Activated CD4-positive, alpha-beta T cell treated with anti-CD3 and anti-CD28 coated beads, Interleukin-2, amount 50 U/mL, for 16 hours (primary cell): ENCODE results near the gene CDHR4.
"Not testable (repeated sequence)": the region's sequence is repeated elsewhere in the genome, so short reads cannot be mapped to it uniquely, and the experiment has no call there.

Source experiments
- DNase-seq: peaks from one replicate; pipeline ENCODE4 v3.0.0-alpha.2; 2020

CDHR4 gene, protein sequence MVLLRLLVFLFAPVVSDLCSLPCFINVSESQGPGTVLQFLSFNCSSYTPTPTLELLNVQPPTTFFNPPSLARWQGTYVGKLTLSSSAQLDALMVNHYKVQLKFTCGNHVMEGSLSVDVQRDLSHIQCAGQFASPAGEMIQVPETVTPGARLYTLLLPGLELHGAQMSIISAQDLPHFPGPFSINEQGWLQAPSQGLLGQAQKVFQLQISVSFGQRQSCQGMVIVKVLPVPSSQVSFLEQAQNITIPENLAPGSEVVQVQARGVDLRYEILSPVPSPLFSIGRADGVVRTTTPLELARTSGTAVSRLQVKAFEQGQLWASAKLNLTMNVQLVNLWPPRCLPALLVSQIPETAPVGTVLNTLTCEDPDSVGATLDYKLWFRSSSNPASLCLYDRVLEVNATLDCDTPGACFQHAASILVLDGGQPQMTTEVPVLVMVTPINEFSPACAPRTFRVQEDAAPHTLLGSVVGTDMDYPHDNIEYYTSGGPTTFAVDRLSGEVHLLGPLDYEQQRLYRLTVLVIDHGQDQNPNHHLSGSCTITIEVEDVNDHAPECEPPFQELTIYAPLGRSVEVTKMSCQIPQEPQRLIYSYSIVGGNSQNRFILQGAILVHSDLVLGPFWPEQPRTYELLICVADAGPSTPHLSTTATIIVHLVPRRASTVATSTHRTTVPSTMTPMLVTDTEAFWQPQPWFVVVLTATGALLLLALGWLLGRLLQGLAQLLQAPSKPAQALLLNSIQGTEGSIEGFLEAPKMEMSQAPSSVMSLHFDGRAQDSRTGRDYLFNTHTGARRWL

DNA sequence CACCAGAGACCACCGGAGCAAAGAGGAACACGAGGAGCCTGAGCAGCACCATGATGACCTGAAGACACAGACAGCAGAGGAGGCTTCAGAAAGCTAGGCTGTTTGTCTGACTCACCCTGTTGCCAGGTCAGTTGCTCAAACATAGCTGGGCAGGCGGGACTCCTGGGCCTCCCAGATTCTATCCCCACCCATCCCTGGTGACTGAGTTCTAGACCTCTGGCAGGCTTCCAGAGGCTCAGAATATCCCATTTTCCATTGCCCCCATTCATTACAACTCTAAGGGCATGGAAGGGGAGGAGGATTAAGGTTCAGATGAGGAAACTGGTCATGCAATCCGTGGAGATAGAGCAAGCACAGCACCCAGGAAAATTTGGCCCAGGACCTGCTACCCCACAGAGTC lies at the start of gene CDHR4:
Gene CDHR4, minus strand, starts transcription at position 113 of the 400 bp plus-strand sequence. Its CDS starts 61 bp downstream, at position 52.
- DNase-seq, result no peak

DNA sequence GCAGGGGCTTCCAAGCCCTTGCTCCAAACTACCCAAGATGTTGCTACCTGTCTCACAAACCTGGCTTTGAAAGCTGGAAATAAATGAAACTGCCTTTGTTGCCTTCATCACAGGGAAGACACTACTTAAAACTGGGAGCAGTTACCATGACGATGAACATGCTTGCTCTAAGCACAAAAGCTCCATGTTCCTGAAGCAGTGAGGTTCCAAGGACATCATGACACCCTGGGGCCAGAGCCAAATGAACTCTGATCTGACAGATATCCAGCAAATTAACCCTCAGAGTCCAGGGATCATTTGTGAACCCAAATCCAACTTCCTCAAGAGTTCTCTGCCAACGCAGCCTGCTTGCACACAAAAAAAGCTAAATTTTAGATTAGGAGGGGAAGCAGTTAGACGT lies 46.0 kb upstream of the CDHR4 start:
- no peak for DNase-seq

DNA sequence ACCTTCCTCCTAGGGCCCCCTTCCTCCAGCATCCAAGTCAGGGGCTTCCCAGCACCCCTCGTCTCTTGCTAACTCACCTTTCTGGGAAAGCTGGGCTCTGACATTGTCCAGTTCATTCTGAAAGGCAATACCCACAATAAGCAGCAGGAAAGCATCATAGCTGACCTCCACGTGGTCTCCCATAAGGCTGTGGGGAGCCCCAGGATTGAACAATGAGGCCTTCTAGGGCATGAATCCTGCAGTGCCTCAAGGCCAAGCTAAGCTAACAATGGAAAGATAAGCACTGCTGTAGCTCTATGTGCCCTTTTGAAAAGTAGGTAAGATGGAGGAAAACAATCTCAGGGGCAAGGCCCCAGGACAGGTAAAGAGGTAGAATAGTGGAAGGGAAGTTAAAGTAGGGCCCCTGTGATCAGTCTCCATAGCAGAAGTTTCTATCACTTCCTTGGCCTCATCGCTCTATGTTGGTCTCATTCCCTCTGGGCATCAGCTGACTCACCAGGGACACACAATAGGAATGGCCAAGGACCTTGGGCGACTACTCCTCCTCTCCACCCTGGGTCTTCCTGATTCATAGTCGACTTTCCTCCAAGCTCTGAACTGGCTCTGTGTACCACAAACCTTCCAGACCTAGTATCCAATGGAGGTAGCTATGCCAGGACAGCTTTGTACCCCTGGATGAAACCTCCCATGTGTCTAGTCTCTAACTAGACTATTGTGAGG lies 45.0 kb upstream of the CDHR4 start:
- no peak for DNase-seq

DNA sequence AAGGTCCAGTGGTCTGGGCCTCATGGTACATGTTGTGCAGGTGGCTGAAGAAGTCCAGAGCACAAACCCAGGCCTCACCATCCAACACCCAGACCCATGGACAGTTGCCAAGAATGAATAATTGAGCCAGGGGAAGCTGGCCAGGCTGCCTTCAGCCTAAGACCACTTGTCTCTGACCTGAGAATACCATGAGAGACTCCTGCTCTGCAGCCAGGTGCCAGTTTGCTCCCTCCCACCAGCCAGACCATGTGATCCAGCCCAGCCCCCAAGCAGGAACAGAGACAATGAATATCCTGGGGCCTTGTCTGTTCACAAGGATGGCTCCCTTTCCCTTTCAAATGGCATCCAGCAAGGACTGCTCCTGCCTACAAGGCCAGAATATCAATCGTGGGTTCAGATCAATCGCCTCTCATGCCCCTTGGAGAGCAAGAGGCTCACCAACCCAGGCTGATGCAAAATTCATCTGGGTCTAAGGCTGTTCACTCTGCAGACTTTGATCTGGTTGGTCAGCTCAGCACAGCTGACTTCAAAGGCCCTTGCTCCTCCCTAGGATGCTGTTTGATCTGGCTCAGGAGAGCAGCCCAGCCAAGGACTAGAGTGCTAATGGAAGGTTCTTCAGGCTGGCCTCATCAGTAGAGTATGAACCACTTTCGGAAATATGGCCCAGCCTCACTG lies 43.3 kb upstream of the CDHR4 start:
- DNase-seq, result no peak

DNA sequence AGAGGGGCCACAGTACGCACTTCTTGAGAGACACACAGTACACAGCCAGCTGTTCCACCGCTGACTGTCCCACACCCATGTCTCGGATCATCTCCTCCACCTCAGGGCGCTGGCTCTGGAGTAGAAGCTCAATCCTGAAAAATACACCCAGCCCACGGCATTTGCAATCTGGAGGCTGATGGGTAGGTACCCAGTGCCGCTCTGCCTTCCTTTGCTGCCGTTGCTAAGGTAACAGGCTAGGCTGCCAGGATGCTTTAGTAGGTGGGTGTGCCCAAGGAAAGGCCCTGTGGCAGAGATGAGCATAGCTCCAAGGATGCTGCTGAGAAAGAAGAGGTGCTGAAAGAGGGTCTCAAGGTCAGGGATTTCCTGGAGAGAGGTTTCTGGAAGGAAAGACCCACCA lies 42.1 kb upstream of the CDHR4 start:
- no peak for DNase-seq

DNA sequence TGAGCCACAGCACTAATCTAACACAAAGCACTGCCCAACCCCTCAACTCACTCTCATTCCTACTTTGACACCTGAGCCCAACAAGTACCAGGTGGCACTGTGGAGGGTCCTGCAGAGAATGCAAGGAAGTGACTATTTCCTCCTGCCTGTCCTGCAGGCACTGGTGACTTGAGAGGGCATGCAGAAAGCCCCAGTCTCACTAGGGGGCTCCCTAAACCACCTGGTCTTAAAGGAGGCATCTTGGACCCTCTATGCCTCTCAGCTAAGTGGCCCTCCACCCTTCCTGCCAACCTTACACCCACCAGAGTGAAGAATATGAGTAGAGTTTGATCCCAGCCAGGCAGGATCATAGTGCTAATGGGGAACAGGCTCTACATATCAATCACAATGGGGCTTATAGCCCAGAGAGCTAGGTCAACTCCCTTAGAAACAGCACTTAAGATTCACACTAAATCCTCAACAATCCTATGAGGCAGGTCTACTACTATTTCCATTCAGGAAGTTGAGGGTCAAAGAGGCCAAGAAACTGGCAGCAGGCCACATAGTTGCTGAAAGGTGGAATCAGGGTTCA lies 41.5 kb upstream of the CDHR4 start:
- no peak for DNase-seq

DNA sequence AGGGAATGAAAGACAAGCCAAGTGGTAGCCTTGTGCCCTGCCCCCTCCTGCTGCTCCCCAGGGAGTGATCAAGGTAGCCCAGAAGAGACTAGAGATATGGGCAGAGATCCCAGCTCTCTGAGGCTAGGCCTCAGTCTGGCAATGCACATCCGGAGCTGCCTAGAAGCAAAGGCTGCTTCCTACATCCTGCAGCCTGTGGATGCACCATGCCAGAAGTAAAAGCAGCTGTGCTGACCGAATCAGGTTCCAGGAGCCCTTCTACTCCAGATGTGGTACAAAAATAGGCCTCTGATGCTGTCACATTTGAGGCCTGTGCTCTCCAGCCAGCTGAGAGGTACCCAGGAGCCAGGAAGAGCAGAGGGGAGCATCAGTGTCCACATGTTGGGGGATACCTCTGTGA lies 40.7 kb upstream of the CDHR4 start:
- DNase-seq, result no peak

DNA sequence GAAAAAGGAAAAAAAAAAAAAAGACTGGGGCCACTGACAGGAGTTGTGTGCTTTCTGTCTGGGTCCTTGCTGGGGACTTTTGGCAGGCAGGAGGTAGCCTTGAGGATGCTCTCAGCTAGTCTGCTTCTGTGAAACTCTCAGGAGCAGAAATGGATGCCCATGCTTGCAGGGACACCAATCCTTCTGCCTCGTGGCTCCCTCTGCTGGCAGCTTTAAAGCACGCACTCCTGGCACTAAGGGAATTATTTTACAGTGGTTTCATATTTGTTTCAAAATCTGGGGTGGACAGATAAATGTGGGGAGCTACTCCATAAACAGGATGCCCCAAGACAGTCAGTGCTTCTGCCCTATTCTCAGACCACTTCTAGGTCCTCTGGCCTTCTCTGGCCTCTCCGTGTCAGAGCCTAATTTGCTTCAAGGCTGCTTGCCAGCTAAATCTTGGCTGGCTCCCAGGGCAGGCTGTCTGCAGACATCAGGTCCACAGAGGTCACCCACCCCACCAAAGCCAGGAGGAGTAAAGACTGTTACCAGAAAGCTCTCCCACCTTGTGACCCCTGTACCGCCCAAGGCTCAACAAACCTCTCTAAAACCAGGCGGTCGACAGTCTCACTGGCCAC lies 39.6 kb upstream of the CDHR4 start:
- DNase-seq, result peak; percentile 77

DNA sequence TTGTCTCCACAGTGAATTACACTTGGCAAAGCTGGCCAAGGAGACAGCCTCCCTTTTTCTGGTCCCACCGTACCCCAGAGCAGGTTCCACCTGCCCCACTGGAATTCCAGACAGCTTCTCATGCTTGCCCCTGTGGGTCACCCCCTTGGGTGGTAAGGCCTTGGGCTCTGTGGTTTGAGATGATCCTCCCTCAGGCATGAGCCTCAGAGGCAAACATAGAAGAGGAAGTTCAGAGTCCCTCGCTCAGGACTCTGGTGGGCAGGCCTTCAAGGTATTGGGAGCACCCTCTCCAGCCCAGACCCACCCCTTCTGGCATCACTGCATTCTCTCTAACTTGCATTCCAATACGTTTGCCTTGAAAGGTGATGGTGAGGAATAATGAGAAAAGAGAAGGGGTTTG lies 31.7 kb upstream of the CDHR4 start:
- DNase-seq, result no peak

DNA sequence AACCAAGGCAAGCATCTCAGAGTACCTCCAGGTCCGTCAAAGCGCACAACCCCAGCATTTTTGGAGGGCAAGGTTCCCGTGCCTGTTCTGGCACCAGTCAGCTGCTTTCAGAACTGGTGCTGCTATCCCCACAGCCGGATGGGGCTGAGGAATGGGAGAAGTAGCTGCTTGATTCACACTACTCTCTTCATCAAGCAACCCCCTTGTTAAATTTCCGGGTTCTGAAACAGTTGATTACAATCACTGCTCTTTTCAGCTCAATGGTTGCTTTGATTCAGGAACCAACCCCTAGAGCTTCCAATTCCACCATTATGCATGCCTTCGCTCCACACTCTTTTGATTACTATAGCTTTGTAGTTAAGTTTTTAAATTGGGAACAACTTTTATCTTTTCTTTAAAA lies 26.3 kb upstream of the CDHR4 start:
- DNase-seq, result no peak

DNA sequence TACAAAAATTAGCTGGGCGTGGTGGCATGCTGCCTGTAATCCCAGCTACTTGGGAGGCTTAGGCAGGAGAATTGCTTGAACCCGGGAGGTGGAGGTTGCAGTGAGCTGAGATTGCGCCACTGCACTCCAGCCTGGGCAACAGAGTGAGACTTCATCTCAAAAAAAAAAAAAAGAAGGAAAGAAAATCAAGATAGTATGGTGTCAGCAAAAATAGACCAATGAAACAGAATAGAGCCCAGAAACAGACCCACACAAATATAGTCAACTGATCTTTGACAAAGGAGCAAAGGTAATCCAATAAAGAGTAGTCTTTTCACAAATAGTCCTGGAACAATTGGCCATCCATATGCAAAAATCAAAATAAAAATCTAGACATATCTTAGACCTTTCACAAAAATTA lies 23.5 kb upstream of the CDHR4 start:
- not testable (repeated sequence) for DNase-seq

DNA sequence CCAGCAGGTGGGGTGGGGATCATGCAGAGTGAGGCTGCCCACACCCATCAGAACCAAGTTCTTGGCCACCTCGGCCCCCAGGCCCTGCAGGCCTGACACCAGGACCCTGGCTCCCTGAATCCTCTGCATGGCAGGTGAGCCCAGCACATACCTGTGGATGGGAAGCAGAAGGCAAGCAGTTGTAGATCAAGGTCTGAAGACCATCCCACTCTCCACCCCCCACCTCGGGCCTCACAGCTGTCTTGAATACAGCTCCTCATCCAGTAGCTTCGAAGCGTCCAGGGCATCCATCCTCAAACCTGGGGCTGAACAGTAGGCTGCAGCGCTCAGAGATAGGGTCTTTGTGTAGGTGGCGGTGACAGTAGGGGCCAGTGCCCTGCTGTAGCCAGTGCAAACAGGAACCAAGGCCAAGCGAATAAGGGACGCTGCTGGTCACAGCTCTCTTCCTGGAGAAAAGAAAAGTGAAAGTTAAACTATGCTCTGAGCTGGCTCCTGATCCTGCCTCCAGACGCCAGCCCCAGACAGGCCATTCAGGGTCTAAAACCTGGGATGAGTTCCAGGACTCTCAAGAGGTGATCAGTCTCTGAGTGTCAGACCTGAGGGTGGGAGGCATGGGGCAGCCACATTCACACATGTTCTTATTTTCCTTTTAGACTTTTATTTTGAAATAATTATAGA lies 14.0 kb upstream of the CDHR4 start, which contains the start of gene UBA7:
Gene UBA7, minus strand, starts transcription at position 457 of the 678 bp plus-strand sequence. Its CDS starts 166 bp downstream, at position 291.
- peak; percentile 30 for DNase-seq

DNA sequence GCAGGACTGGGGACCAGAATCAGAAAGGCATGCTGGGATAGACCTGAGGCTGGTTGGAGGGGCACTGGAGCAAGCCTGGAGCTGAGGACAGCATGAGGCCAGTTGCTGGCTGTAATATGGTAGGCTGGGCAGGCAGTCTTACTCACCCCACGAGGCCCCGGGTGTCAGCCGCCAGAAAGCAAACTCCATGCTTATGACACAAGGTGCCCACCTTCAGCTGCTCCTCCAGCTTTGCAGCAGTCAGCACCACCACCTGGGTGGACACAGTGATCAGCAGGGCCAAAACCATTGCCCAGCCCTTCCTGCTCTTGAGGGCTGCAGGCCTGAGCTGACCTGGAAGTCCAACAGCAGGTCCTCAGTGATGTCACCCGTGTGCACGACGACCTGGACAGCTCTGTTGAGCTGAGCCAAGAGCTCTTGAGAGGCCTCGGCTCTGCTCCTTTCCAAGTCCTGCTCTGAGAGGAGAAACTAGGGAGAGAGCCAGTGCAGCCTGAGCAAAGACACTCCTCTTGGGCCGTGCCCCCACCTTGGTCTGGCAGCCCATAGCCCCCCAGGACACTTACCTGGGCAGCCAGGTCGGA lies 13.3 kb upstream of the CDHR4 start:
- DNase-seq, result no peak

DNA sequence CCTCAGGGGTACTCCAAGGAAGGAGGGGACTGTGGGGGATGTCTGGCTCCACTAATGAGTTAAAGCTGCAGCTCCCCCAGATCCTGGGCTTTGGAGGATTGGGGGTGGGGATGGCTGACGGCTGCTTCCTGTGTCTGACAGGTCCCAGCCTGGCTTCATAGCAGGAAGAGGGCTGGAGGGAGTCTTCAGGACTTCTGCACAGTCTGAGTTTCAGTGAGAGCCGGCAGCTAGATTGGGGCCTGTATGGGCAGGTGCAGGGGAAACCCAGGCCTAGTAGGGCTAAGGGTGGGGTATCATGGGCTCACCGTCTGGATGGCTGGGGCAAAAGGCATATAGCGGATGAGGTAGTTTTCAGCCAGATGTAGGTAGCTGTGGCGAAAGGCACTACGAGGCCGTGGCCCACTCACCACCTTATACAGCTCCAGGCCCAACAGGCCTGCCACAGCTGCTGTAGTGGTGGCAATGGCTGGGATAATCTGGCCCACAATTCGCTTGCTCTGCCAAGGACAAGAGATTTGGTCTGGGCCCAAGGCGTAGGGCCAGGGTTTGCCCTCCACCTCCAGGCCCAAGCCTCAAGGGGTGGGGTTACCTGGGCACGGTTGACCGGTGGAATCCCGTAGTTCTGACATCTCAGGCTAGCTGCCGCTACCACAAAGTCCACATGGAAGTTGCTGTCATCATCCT lies 7.9 kb upstream of the CDHR4 start:
- no peak for DNase-seq

DNA sequence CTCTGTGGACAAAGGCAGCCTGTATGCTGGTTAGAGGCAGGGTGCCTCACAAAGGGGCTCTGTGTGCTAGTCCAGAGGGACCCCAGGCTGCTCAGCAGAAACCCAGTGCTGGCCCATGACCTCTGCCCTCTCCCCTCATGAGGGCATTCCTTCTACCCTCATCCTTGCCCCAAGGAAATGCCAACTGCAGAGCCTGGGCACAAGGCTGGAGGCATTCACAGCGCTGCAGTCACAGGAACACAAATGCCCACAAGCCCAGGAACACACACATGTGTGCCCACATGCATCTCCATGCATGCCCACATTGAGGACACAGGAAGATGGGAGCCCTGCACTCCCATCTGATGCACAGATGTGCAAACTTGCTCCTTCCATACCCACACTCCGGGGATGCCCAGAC lies 7.2 kb upstream of the CDHR4 start:
- no peak for DNase-seq

DNA sequence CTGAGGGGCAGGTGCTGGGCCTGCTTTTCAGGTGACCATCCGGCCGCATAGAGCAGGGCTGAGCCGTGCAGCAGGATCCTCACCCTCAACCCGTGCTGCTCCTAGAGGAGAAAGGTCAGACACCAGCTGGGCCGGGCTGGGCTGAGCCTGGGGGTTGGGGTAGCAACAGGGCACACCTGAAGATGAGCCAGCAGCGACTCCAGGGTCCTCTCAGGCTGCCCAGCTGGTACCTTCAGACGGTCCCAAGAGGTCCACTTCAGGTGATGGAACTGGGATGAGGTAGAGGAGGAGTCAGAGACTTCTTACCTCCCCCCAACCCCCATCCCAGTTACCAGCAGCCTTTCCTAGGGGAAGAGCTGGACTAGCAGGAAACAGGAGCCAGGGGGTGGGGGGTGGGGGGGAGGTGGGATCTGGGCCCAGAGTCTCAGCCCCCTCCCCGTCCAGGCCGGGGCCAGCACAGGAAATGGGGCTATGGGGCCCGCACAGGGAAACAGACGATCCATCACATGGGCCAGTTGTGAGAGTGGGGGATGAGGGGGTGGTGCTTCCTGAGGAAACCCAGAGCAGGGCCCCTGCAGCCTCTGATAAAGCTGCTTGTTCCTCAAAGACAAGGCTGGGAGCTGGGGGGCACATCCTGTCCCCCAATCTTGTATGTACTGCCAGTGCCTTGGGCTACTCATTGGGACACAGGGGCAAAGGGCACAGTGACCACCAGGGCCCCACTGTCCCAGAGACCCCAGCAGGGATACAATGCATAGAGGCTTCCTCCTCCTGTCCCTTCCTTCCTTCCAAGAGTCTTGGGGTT lies 6.4 kb upstream of the CDHR4 start:
- DNase-seq, result no peak

DNA sequence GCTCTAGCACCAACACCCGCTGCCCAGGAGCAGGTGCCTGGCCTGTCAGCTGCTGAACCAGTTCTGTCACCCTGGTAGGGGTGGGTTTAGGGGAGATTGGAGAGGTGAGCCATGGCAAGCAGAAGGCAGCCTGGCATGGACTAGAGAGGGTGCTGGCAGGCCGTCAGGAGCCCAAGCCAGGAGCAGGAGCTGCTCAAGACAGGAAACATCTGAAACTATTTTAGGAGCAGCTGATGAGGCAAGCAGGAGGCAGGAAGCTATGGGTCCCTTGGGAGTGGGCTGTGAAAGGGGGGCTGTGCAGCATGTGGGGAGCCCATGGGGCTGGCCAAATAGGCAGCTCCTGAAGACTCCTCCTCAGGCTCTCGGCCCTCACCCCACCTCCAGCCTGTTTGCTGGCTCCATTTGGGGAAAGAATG lies 5.7 kb upstream of the CDHR4 start:
- no peak for DNase-seq

DNA sequence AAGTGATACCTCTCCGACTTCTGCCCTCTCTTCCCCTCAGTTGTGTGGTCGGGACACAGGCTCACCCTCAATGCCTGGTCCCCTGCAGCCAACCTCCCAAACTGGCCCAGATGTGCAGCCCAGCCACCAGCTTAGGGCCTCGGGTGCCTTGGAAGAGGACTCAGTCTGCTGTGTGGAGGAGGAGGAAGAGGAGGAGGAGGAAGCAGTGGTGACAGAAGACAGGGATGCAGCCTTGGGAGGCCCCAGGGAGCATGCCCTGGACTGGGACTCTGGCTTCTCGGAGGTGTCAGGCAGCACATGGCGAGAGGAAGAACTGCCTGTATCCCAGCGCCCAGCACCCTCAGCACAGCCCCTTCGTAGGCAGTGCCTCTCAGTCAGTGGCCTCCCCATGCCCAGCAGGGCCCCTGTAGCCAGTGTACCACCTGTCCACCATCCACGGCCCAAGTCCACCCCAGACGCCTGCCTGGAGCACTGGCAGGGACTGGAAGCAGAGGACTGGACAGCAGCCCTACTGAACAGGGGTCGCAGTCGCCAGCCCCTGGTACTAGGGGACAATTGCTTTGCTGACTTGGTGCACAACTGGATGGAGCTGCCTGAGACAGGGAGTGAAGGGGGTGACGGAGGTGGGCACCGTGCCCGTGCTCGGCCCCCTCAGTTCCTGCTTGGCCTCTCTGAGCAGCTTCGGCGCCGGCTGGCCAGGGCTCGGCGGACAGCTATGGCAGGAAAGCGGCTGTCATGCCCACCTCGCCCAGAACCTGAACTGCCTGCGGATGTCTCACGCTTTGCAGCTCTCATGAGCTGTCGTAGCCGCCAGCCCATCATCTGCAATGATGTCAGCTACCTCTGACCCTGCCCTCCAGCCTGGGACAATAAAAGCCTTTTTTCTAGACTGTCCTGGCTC lies 4.7 kb upstream of the CDHR4 start:
- no peak for DNase-seq
